ENCODE results near the gene CALML4.

Gene CALML4

GRCh38 chr15:68197661-68198437, 7.3 kb downstream of the CALML4 start:
- no peak overlapping the region for H3K9ac ChIP-seq (ENCODE audit: low read depth, low read length)
- peaks cover 12% of the 10 kb centered on the region for H3K36me3 ChIP-seq (ENCODE audit: insufficient read depth, low read length)
- no peak overlapping the region for H3K27ac ChIP-seq (ENCODE audit: low read depth, low read length)
- peaks cover 18% of the 10 kb centered on the region for H3K4me1 ChIP-seq (ENCODE audit: insufficient read depth, low read length)
- WGBS: 93% methylated on average over 11 of the region's 11 CpGs
- H3K4me3 ChIP-seq (ENCODE audit: low read length): no peak overlapping the region
- H3K27me3 ChIP-seq (ENCODE audit: insufficient read depth, low read length): no peaks in the 10 kb centered on the region
- H3K9me3 ChIP-seq (ENCODE audit: insufficient read depth, low read depth, low read length): no peaks in the 10 kb centered on the region

DNA sequence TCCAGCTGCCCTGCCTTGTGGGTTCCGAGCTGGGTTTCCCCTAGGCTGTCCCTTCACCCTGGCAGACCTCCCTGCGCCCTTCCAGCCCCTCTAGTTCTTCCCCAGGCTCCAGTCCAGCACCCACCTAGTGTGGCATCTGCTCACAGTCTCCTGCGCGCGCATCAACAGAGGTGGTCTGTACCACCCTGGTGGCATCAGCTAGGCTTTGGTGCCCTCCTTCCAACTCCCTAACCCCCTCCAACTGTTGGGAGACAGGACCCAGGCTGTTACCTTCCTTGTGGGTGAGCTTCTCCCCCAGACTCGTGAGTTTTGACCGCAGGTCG, 8.0 kb downstream of the CALML4 start:
- Histone ChIP-seq H3K36me3 (ENCODE audit: insufficient read depth, low read length) (peaks cover 20% of the 10 kb centered on the region), H3K9me3 (ENCODE audit: insufficient read depth, low read depth, low read length) (no peaks in the 10 kb centered on the region), H3K27ac (ENCODE audit: low read depth, low read length) (no peak overlapping the region), H3K27me3 (ENCODE audit: insufficient read depth, low read length) (no peaks in the 10 kb centered on the region), H3K4me3 (ENCODE audit: low read length) (no peak overlapping the region), H3K9ac (ENCODE audit: low read depth, low read length) (no peak overlapping the region), H3K4me1 (ENCODE audit: insufficient read depth, low read length) (peaks cover 16% of the 10 kb centered on the region)
- 96% methylated on average over 8 of the region's 8 CpGs for WGBS

DNA sequence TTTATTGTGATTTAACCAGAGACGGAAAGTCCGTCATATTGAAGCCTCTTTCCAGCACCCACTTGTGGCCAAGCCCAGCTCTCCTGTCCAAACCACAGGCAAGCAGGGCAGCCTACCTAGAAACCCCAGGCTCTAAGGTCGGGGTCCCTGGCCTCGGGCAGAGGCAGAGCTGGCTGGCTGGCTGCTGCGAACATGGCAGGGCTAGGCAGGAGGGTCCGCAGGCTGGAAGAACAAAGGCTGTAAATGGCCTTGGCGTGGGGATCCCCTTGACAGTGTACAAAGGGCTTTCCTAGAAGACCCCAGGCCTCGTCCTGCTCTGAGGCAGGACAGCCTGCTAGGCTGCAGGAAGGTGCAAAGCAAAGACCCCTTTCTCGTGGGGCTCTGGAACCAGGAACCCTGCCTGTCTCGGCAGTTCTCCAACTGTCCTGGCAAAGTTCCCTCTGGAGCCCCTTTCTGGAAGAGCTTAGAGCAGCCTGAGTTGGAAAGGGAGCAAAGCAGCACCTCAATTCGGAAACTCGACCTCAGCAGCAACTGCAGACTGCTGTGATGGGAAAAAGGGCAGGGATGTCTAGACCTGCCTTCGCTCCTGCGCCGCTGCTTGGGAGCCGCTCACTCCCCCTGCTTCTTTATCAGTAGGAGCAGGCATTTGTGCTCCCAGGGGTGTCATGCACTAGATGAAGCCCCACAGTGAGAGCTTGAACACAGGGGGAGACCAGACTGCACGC, 8.5 kb downstream of the CALML4 start:
- H3K27ac ChIP-seq (ENCODE audit: low read depth, low read length): no peak overlapping the region
- no peaks in the 10 kb centered on the region for H3K27me3 ChIP-seq (ENCODE audit: insufficient read depth, low read length)
- 93% methylated on average over 17 of the region's 17 CpGs for WGBS
- peaks cover 14% of the 10 kb centered on the region for H3K4me1 ChIP-seq (ENCODE audit: insufficient read depth, low read length)
- H3K9ac ChIP-seq (ENCODE audit: low read depth, low read length): no peak overlapping the region
- peaks cover 21% of the 10 kb centered on the region for H3K36me3 ChIP-seq (ENCODE audit: insufficient read depth, low read length)
- H3K4me3 ChIP-seq (ENCODE audit: low read length): no peak overlapping the region
- no peaks in the 10 kb centered on the region for H3K9me3 ChIP-seq (ENCODE audit: insufficient read depth, low read depth, low read length)

- H3K9ac ChIP-seq (ENCODE audit: low read depth, low read length): no peak overlapping the region
- H3K27ac ChIP-seq (ENCODE audit: low read depth, low read length): no peak overlapping the region
- H3K36me3 ChIP-seq (ENCODE audit: insufficient read depth, low read length): peaks cover 23% of the 10 kb centered on the region
- H3K27me3 ChIP-seq (ENCODE audit: insufficient read depth, low read length): no peaks in the 10 kb centered on the region
- 90% methylated on average over 8 of the region's 8 CpGs for WGBS
- no peak overlapping the region for H3K4me3 ChIP-seq (ENCODE audit: low read length)
- no peaks in the 10 kb centered on the region for H3K9me3 ChIP-seq (ENCODE audit: insufficient read depth, low read depth, low read length)
- H3K4me1 ChIP-seq (ENCODE audit: insufficient read depth, low read length): peaks cover 19% of the 10 kb centered on the region
Measured at GRCh38 chr15:68195336-68196112, 9.6 kb downstream of the CALML4 start.

- Histone ChIP-seq H3K4me3 (ENCODE audit: low read length) (no peak overlapping the region), H3K9ac (ENCODE audit: low read depth, low read length) (no peak overlapping the region), H3K27ac (ENCODE audit: low read depth, low read length) (no peak overlapping the region), H3K27me3 (ENCODE audit: insufficient read depth, low read length) (no peaks in the 10 kb centered on the region), H3K36me3 (ENCODE audit: insufficient read depth, low read length) (peaks cover 43% of the 10 kb centered on the region), H3K4me1 (ENCODE audit: insufficient read depth, low read length) (peaks cover 11% of the 10 kb centered on the region), H3K9me3 (ENCODE audit: insufficient read depth, low read depth, low read length) (no peaks in the 10 kb centered on the region)
- 97% methylated on average over 5 of the region's 5 CpGs for WGBS
Measured at GRCh38 chr15:68192804-68193486, 12.2 kb downstream of the CALML4 start.

GRCh38 chr15:68192117-68192516, 13.0 kb downstream of the CALML4 start:
- no peak overlapping the region for H3K4me3 ChIP-seq (ENCODE audit: low read length)
- peaks cover 51% of the 10 kb centered on the region for H3K36me3 ChIP-seq (ENCODE audit: insufficient read depth, low read length)
- no peak overlapping the region for H3K27ac ChIP-seq (ENCODE audit: low read depth, low read length)
- peaks cover 11% of the 10 kb centered on the region for H3K4me1 ChIP-seq (ENCODE audit: insufficient read depth, low read length)
- 94% methylated on average over 4 of the region's 4 CpGs for WGBS
- H3K9me3 ChIP-seq (ENCODE audit: insufficient read depth, low read depth, low read length): no peaks in the 10 kb centered on the region
- no peaks in the 10 kb centered on the region for H3K27me3 ChIP-seq (ENCODE audit: insufficient read depth, low read length)
- H3K9ac ChIP-seq (ENCODE audit: low read depth, low read length): no peak overlapping the region

- no peak overlapping the region for H3K27ac ChIP-seq (ENCODE audit: low read depth, low read length)
- WGBS: 70% methylated on average over 3 of the region's 3 CpGs
- no peak overlapping the region for H3K4me3 ChIP-seq (ENCODE audit: low read length)
- H3K9ac ChIP-seq (ENCODE audit: low read depth, low read length): no peak overlapping the region
- H3K27me3 ChIP-seq (ENCODE audit: insufficient read depth, low read length): no peaks in the 10 kb centered on the region
- H3K9me3 ChIP-seq (ENCODE audit: insufficient read depth, low read depth, low read length): no peaks in the 10 kb centered on the region
- peaks cover 57% of the 10 kb centered on the region for H3K36me3 ChIP-seq (ENCODE audit: insufficient read depth, low read length)
- H3K4me1 ChIP-seq (ENCODE audit: insufficient read depth, low read length): peaks cover 11% of the 10 kb centered on the region
Measured at GRCh38 chr15:68191555-68191954, 13.6 kb downstream of the CALML4 start.

DNA sequence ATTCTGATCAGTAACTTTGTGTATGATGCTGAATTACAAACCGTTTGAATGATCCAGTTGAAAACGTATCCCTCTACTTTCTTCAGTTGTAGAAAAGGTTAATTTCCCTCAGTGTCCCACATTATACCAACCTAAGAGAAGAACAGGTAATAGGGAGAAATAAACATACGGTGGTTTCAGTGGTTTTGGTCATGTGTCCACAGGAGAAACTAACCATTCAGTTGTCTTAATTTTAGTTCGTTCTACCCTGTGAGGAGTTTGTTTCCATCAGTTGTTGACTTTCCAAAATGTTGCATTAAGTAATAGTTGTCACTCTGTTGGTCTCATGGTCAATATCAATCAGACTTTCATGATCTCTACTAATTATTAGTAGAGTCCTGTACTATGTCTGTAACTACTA, 15.1 kb downstream of the CALML4 start:
- Histone ChIP-seq H3K36me3 (ENCODE audit: insufficient read depth, low read length) (peaks cover 69% of the 10 kb centered on the region), H3K4me1 (ENCODE audit: insufficient read depth, low read length) (peaks cover 11% of the 10 kb centered on the region), H3K4me3 (ENCODE audit: low read length) (no peak overlapping the region), H3K27ac (ENCODE audit: low read depth, low read length) (no peak overlapping the region), H3K9me3 (ENCODE audit: insufficient read depth, low read depth, low read length) (no peaks in the 10 kb centered on the region), H3K27me3 (ENCODE audit: insufficient read depth, low read length) (no peaks in the 10 kb centered on the region), H3K9ac (ENCODE audit: low read depth, low read length) (no peak overlapping the region)
- WGBS: 96% methylated on average over 2 of the region's 4 CpGs

DNA sequence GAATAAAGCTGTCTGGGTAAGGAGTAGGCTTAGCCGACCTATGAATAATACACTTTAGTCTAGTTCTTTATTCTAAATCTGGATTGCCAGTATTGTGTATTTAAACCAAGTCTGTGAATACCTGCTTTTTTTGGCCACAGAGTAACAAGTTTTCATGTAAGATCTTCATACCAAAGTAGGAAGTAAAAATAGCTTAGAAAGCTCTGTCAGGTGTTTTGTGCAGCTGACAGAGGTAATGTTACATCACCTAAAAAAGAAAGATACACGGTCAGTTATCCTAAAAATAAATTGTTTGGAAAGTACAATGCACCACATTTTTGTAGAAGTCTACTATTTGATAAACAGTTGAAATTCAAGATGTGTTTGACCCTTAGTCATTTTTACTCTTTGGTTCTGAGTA, 16.5 kb downstream of the CALML4 start:
- H3K4me3 ChIP-seq (ENCODE audit: low read length): no peak overlapping the region
- 100% methylated on average over 2 of the region's 2 CpGs for WGBS
- H3K36me3 ChIP-seq (ENCODE audit: insufficient read depth, low read length): peaks cover 79% of the 10 kb centered on the region
- no peak overlapping the region for H3K27ac ChIP-seq (ENCODE audit: low read depth, low read length)
- no peaks in the 10 kb centered on the region for H3K9me3 ChIP-seq (ENCODE audit: insufficient read depth, low read depth, low read length)
- no peaks in the 10 kb centered on the region for H3K27me3 ChIP-seq (ENCODE audit: insufficient read depth, low read length)
- no peak overlapping the region for H3K9ac ChIP-seq (ENCODE audit: low read depth, low read length)
- H3K4me1 ChIP-seq (ENCODE audit: insufficient read depth, low read length): peaks cover 11% of the 10 kb centered on the region

- Histone ChIP-seq H3K4me3 (ENCODE audit: low read length) (no peak overlapping the region), H3K27me3 (ENCODE audit: insufficient read depth, low read length) (no peaks in the 10 kb centered on the region), H3K36me3 (ENCODE audit: insufficient read depth, low read length) (peaks cover 79% of the 10 kb centered on the region), H3K9me3 (ENCODE audit: insufficient read depth, low read depth, low read length) (no peaks in the 10 kb centered on the region), H3K4me1 (ENCODE audit: insufficient read depth, low read length) (peaks cover 11% of the 10 kb centered on the region), H3K27ac (ENCODE audit: low read depth, low read length) (no peak overlapping the region), H3K9ac (ENCODE audit: low read depth, low read length) (no peak overlapping the region)
- 97% methylated on average over 8 of the region's 9 CpGs for WGBS
Measured at GRCh38 chr15:68187559-68187958, 17.6 kb downstream of the CALML4 start.

Measured in HUES64 (cell line).